Measurements from ENCODE around the gene TTC17.

DNA sequence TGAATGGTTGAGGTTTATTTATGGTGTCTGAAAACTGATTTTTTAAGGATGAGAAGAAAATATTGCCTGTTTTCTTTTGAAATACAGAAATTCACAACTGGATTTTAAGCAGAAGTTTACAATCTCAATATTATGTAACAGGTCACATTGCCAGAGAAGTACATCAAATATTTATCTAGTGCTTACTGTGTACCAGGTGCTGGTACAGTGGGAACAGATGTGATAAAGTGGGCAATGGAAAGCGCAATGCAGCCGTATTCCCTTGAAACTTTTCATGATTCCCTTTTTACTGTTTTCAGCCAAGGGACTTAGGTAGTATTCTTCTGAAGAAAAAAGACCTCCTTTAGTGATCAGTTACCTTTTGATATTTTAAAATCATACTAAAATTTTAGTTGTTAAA lies 49.6 kb downstream of the TTC17 start:
- no peak for TF ChIP-seq POLR2A (IDR thresholded peaks at IDR 0.05; ENCODE audit: low read depth, low read length)
- TF ChIP-seq POLR2AphosphoS5 (IDR thresholded peaks at IDR 0.05; ENCODE audit: low read depth, low read length) = no peak
- no peak for TF ChIP-seq SPI1 (IDR thresholded peaks at IDR 0.05; ENCODE audit: low read depth, low read length)
- no peak for TF ChIP-seq TAF1 (IDR thresholded peaks at IDR 0.05; ENCODE audit: low read depth, low read length)
- no peak for TF ChIP-seq PAX5 (IDR thresholded peaks at IDR 0.05; ENCODE audit: insufficient read depth, low read length, severe bottlenecking)
- TF ChIP-seq POU2F2 (IDR thresholded peaks at IDR 0.05; ENCODE audit: low read depth, low read length) = no peak

All from GM12891 (cell line).